Measurements from ENCODE around the gene TRAPPC8. TPM values are rescaled to one million over a fixed set of nuclear protein-coding genes. Genes with fewer than 3 reads are reported as not detected.
"Not testable (repeated sequence)": the region's sequence is repeated elsewhere in the genome, so short reads cannot be mapped to it uniquely, and the experiment has no call there.

Gene TRAPPC8
- total RNA-seq, 1 donor from 2014 or later = 41.3 TPM

GRCh38 chr18:31957728-31958127 lies 14.8 kb upstream of the TRAPPC8 start:
- Mint-ChIP-seq H3K4me1 (ENCODE audit: low read depth) (peaks cover 1% of the 10 kb centered on the region), H3K27ac (no peak overlapping the region), H3K9me3 (no peaks in the 10 kb centered on the region), H3K36me3 (ENCODE audit: low read depth) (no peaks in the 10 kb centered on the region), H3K4me3 (ENCODE audit: low read depth) (no peak overlapping the region), H3K27me3 (ENCODE audit: low read depth) (no peaks in the 10 kb centered on the region)
- intact Hi-C loops (cut with micrococcal nuclease) = loop anchor here (2.0 to 5.0 kb wide), 3 partner anchors 139 to 400 kb away; no protein-coding TSS in a partner anchor
- DNase-seq (ENCODE audit: low spot score) = no peak

- no peaks in the 10 kb centered on the region for H3K36me3 Mint-ChIP-seq (ENCODE audit: low read depth)
- no peaks in the 10 kb centered on the region for H3K27me3 Mint-ChIP-seq (ENCODE audit: low read depth)
- no peak overlapping the region for H3K4me3 Mint-ChIP-seq (ENCODE audit: low read depth)
- DNase-seq (ENCODE audit: low spot score) = no peak
- H3K9me3 Mint-ChIP-seq = no peaks in the 10 kb centered on the region
- intact Hi-C loops (cut with micrococcal nuclease) = no loop called here
- H3K27ac Mint-ChIP-seq = no peak overlapping the region
- H3K4me1 Mint-ChIP-seq (ENCODE audit: low read depth) = peaks cover 7% of the 10 kb centered on the region
Measured at GRCh38 chr18:31954349-31954748, 11.4 kb upstream of the TRAPPC8 start.

- H3K36me3 Mint-ChIP-seq (ENCODE audit: low read depth) = not testable (repeated sequence)
Measured at GRCh38 chr18:31953699-31954098, 10.8 kb upstream of the TRAPPC8 start.

GRCh38 chr18:31952223-31952622 lies 9.3 kb upstream of the TRAPPC8 start:
- H3K4me3 Mint-ChIP-seq (ENCODE audit: low read depth) = no peak overlapping the region
- no peaks in the 10 kb centered on the region for H3K27me3 Mint-ChIP-seq (ENCODE audit: low read depth)
- H3K4me1 Mint-ChIP-seq (ENCODE audit: low read depth) = peaks cover 7% of the 10 kb centered on the region
- no peaks in the 10 kb centered on the region for H3K36me3 Mint-ChIP-seq (ENCODE audit: low read depth)
- DNase-seq (ENCODE audit: low spot score) = no peak
- intact Hi-C loops (cut with micrococcal nuclease) = no loop called here
- H3K27ac Mint-ChIP-seq = no peak overlapping the region
- H3K9me3 Mint-ChIP-seq = no peaks in the 10 kb centered on the region

More at GRCh38 chr18:31953699-31954098, 10.8 kb upstream of the TRAPPC8 start:
- H3K27me3 Mint-ChIP-seq (ENCODE audit: low read depth); intact Hi-C loops (cut with micrococcal nuclease); H3K4me3 Mint-ChIP-seq (ENCODE audit: low read depth); H3K9me3 Mint-ChIP-seq; DNase-seq (ENCODE audit: low spot score); H3K4me1 Mint-ChIP-seq (ENCODE audit: low read depth); H3K27ac Mint-ChIP-seq: not testable (repeated sequence)

GRCh38 chr18:31950583-31950982 lies 7.7 kb upstream of the TRAPPC8 start:
- Mint-ChIP-seq H3K36me3 (ENCODE audit: low read depth) (no peaks in the 10 kb centered on the region), H3K4me3 (ENCODE audit: low read depth) (no peak overlapping the region), H3K4me1 (ENCODE audit: low read depth) (peaks cover 7% of the 10 kb centered on the region), H3K9me3 (no peaks in the 10 kb centered on the region), H3K27me3 (ENCODE audit: low read depth) (no peaks in the 10 kb centered on the region), H3K27ac (no peak overlapping the region)
- no peak for DNase-seq (ENCODE audit: low spot score)
- intact Hi-C loops (cut with micrococcal nuclease) = no loop called here

- H3K27ac Mint-ChIP-seq; DNase-seq (ENCODE audit: low spot score); H3K36me3 Mint-ChIP-seq (ENCODE audit: low read depth); H3K4me3 Mint-ChIP-seq (ENCODE audit: low read depth); intact Hi-C loops (cut with micrococcal nuclease); H3K9me3 Mint-ChIP-seq; H3K27me3 Mint-ChIP-seq (ENCODE audit: low read depth): not testable (repeated sequence)
- H3K4me1 Mint-ChIP-seq (ENCODE audit: low read depth) = peaks cover 24% of the 10 kb centered on the region
Measured at GRCh38 chr18:31948349-31948748, 5.4 kb upstream of the TRAPPC8 start.

GRCh38 chr18:31946305-31947046 lies 3.5 kb upstream of the TRAPPC8 start:
- H3K4me3 Mint-ChIP-seq (ENCODE audit: low read depth) = no peak overlapping the region
- no peaks in the 10 kb centered on the region for H3K9me3 Mint-ChIP-seq
- peaks cover 25% of the 10 kb centered on the region for H3K4me1 Mint-ChIP-seq (ENCODE audit: low read depth)
- DNase-seq (ENCODE audit: low spot score) = no peak
- intact Hi-C loops (cut with micrococcal nuclease) = no loop called here
- H3K36me3 Mint-ChIP-seq (ENCODE audit: low read depth) = peaks cover 4% of the 10 kb centered on the region
- no peaks in the 10 kb centered on the region for H3K27me3 Mint-ChIP-seq (ENCODE audit: low read depth)
- no peak overlapping the region for H3K27ac Mint-ChIP-seq

- intact Hi-C loops (cut with micrococcal nuclease) = loop anchor here (1.0 to 5.0 kb wide), 6 partner anchors 74 to 287 kb away; partner anchors contain the start of gene RNF125
- Mint-ChIP-seq H3K36me3 (ENCODE audit: low read depth) (peaks cover 16% of the 10 kb centered on the region), H3K4me1 (ENCODE audit: low read depth) (peaks cover 36% of the 10 kb centered on the region), H3K27me3 (ENCODE audit: low read depth) (no peaks in the 10 kb centered on the region), H3K9me3 (no peaks in the 10 kb centered on the region), H3K27ac (peak overlapping the region; percentile 99), H3K4me3 (ENCODE audit: low read depth) (peak overlapping the region; percentile 100)
- DNase-seq (ENCODE audit: low spot score) = no peak
Measured at GRCh38 chr18:31943878-31944816, 1.2 kb upstream of the TRAPPC8 start.

GRCh38 chr18:31942291-31942998 lies 483 bp downstream of the TRAPPC8 start:
- DNase-seq (ENCODE audit: low spot score) = no peak
- Mint-ChIP-seq H3K4me3 (ENCODE audit: low read depth) (peak overlapping the region; percentile 100), H3K27ac (peak overlapping the region; percentile 99), H3K4me1 (ENCODE audit: low read depth) (peaks cover 41% of the 10 kb centered on the region), H3K36me3 (ENCODE audit: low read depth) (peaks cover 23% of the 10 kb centered on the region), H3K27me3 (ENCODE audit: low read depth) (no peaks in the 10 kb centered on the region), H3K9me3 (no peaks in the 10 kb centered on the region)
- intact Hi-C loops (cut with micrococcal nuclease) = loop anchor here (2.0 to 5.0 kb wide), 3 partner anchors 98 to 285 kb away; no protein-coding TSS in a partner anchor

- no peaks in the 10 kb centered on the region for H3K27me3 Mint-ChIP-seq (ENCODE audit: low read depth)
- peaks cover 44% of the 10 kb centered on the region for H3K4me1 Mint-ChIP-seq (ENCODE audit: low read depth)
- no peaks in the 10 kb centered on the region for H3K9me3 Mint-ChIP-seq
- no peak overlapping the region for H3K27ac Mint-ChIP-seq
- no peak for DNase-seq (ENCODE audit: low spot score)
- intact Hi-C loops (cut with micrococcal nuclease) = loop anchor here (5.0 kb wide), 2 partner anchors 196 to 284 kb away; no protein-coding TSS in a partner anchor
- peak overlapping the region; percentile 100 for H3K4me3 Mint-ChIP-seq (ENCODE audit: low read depth)
- H3K36me3 Mint-ChIP-seq (ENCODE audit: low read depth) = peaks cover 31% of the 10 kb centered on the region
Measured at GRCh38 chr18:31941010-31941809, 1.7 kb downstream of the TRAPPC8 start.

- H3K4me1 Mint-ChIP-seq (ENCODE audit: low read depth) = peaks cover 17% of the 10 kb centered on the region
- intact Hi-C loops (cut with micrococcal nuclease); H3K4me3 Mint-ChIP-seq (ENCODE audit: low read depth); H3K27ac Mint-ChIP-seq; DNase-seq (ENCODE audit: low spot score); H3K9me3 Mint-ChIP-seq; H3K27me3 Mint-ChIP-seq (ENCODE audit: low read depth): not testable (repeated sequence)
- H3K36me3 Mint-ChIP-seq (ENCODE audit: low read depth) = peaks cover 35% of the 10 kb centered on the region
Measured at GRCh38 chr18:31934773-31935172, 8.2 kb downstream of the TRAPPC8 start.

- Mint-ChIP-seq H3K9me3 (no peaks in the 10 kb centered on the region), H3K4me3 (ENCODE audit: low read depth) (no peak overlapping the region), H3K4me1 (ENCODE audit: low read depth) (peaks cover 6% of the 10 kb centered on the region), H3K36me3 (ENCODE audit: low read depth) (peaks cover 32% of the 10 kb centered on the region), H3K27ac (no peak overlapping the region), H3K27me3 (ENCODE audit: low read depth) (no peaks in the 10 kb centered on the region)
- intact Hi-C loops (cut with micrococcal nuclease) = no loop called here
- no peak for DNase-seq (ENCODE audit: low spot score)
Measured at GRCh38 chr18:31931886-31932240, 11.1 kb downstream of the TRAPPC8 start.

Measured in activated T-helper 2 cell treated with anti-CD3 and anti-CD28 coated beads, Interferon-gamma antibody, Interleukin-2, Interleukin-4, amounts not matched to agents 10 μg/mL and 5 μg/mL and 100 μg/mL, durations not matched to agents 14 hours and 24 hours and 36 hours (primary cell).